ENCODE data around the gene UNKL.

- TF ChIP-seq CTCF (conservative IDR thresholded peaks at IDR 0.05 in 1 of 2, IDR thresholded peaks at IDR 0.05 in 1 of 2; ENCODE audit: extremely low read depth in 1 of 2, insufficient read depth in 1 of 2, low read depth in 1 of 2, low read length in 2 of 2) (no peak), EZH2 (IDR thresholded peaks at IDR 0.05; ENCODE audit: borderline replicate concordance, low read length) (no peak)
These were observed 58.9 kb downstream of the UNKL start for GRCh38 chr16:1355591-1355990.
